Anterior cingulate cortex (tissue), 58 donors: ENCODE results near the gene RASGRP3.

Experiments
- DNase-seq, 58 donors: peaks; one replicate each; lab custom pipeline; 2025; lab: John Stamatoyannopoulos, UW

The RASGRP3 gene

DNA sequence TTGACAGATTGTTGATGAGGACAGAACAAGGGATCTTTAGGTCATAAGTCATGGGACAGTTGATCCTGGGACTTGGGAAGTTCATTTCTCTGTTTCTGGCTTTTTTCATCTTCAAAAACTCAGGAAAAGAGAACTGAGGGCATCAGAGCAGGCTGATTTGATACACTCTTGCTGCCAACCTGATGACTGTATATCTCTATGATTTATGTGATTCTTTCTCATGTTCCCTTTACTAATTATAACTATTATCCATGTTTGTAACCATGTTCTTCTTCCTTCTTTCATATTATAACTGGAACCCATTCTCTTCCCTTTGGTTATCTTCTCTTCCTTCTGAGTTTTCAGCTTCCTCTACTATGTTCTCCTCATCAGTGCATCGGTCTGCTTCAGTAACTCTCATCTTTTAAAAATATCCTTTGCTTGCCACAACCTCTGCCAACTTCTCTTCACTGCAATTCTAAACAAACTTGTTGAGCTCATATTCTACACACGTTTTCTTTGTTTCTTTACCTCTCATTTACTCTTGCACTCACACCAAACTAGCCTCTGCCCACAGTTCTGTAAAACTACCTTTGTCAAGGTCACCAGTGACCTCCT lies 13.5 kb downstream of the RASGRP3 start:
- DNase-seq, result no peak

DNA sequence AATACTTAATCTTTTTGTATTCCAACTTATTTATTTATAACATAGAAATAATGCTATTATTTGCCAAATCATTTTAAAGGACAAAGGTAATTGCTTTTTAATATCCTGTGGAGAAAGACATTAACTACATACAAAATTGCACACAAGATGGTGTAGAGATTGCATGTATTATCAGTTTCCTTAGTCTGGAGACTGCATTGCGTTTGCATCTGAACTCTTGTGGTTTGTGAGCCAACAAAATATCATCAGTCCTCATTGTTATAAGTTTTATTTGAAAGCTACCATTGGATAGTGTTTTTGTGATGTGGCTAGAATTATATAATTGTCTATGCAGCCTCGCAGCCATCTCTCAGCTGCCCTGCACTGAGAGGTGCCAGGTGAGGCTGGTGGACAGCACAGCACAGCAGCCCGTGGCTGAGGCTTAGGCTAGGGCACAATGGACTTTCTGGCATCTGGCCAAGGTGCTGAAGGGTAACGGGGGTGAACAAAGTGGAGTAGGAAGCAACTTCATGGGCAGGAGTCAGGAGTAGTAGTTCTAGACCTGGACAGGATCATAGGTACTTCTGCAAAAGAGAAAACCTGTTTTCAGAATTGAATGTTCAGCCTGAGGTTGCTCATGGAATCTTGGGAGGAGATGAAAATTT lies 15.1 kb downstream of the RASGRP3 start:
- no peak for DNase-seq

DNA sequence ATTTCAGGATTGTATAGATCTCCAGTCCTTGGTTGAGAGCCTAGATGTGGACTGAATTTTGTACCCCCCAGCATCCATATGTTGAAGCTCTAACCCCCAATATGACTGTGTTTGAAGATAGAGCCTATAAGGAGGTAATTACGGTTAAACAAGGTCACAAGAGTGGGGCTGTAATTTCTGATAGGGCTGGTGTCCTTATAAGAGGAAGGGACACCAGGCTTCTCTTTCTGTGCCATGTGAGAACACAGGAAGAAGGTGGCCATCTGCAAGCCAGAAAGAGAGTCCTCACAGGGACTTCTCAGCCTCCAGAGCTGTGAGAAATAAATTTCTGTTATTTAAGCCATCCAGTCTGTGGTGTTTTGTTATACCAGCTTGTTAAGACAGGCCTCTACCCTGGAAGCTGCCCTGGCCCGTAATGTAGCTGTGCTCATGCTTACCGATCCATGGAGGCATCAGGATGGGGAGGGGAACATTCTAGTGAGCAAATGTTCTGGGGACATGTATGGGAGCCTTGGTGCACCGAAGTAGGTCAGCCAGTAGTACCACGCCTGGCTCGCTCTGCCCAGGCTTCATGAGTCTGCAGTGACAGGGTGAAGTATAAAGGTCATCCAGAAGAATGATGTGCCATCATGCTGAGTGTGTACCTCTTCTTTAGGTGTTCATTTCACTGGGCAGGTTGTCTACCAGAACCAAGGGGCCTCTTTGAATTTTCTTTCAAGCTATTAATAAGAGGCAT lies 16.1 kb downstream of the RASGRP3 start:
- no peak for DNase-seq

DNA sequence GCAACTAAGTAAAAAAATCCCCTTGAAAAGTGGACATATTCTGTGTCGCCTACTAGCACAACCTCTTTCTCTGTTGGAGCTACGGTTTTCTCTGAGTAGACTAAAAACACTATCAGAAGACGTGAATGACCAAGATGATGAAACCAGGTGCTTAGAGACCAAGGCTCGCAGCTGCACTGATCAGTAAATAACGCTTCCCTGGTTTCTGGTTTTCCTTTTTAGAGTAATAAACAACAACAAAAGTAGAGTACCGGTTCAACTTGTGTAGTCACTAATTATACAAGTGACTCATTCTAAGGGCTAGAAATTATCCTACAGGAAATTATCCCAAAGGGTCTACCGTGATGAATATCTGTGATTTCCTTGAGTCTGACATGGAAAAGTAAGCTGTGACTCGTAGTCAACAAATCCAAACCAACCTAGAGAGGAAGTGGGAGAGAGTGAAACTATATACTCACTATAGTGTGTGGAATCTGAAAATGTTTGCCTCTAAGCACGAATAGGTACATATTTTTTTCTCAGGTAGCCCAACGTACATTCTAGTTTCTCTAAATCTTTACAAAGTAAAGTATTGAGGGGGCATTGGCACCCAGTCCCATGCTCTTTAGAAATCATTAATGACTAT lies 17.8 kb downstream of the RASGRP3 start:
- DNase-seq, result no peak

DNA sequence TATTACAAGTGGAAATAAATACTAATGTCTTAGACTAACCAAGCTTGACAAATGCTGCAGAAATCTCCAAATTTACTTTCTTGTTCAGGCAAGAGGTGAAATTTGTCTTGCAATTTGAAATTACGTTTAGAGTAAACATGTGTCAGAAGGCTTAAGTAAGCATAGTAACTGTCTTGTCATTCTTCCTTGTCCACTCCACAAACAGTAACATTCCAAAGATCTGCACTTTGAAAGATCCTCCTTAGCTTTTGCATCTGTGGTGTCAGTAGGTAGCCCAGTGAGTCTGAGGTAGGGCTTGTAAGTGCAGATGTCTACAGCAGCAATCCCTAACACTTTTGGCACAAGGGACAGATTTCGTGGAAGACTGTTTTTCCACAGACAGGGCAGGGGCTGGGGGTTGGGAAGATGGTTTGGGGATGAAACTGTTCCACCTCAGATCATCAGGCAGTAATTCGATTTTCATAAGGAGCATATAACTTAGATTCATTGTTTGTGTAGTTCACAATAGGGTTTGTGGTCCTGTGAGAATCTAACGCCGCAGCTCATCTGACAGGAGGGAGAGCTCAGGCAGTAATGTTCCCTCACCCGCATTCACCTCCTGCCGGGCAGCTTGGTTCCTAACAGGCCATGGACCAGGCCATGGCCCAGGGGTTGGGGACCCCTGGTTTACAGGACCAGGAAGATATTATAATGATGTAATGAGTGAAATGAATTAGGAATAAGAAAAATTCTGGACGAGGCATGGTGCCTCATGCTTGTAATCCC lies 18.6 kb downstream of the RASGRP3 start:
- DNase-seq, result no peak

DNA sequence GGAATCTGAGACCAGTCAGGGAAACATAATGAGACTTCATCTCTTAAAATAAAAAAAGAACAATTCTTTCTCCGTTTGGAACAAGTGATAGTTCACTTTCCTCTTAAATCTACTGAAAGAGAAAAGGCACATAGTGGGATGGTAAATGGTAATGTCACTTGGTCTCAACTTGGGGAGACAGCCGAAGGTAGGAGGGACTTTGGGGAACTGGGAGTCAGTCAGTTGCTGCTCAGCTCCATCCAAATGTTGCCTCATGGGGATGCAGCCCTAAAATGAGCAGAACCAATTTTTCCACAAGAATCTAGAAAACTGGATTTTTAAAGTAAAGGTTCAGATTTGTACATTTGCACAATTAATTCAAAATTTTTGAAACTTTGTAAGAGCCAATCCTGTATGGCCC lies 19.2 kb downstream of the RASGRP3 start:
- no peak for DNase-seq

DNA sequence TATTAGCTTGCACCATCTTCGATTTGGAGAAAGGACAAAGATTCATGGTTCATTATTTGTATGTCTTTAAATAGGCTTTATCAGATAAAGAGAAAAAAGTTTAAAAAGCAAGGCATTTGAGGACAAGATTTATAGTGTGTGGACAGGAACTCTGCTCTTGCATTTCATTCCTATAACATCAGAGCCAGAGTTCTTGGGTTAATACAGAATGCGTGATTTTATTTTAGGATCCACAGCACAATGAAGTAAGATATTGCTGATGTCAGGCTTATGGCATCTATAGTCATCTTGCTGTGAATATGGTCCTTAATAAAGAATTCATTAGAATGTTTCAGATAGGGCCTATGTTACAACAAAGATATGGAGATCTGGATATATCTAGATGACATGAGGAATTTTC lies 19.7 kb downstream of the RASGRP3 start:
- DNase-seq, result no peak

DNA sequence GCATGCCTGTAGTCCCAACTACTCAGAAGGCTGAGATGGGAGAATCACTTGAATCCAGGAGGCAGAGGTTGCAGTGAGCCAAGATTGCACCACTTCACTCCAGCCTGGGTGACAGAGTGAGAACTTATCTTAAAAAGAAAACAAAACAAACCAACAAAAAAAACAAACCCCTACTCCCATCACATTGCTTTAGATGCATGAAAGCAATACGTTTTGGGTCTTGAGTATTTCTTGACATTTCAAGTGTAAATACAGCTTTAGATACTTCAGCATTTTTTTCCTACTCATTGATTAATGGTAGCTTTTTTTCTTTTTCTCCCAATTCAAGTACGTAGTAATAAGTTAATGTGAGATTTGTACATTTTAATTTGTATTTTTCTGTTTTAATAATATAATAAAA lies 20.3 kb downstream of the RASGRP3 start:
- no peak for DNase-seq

DNA sequence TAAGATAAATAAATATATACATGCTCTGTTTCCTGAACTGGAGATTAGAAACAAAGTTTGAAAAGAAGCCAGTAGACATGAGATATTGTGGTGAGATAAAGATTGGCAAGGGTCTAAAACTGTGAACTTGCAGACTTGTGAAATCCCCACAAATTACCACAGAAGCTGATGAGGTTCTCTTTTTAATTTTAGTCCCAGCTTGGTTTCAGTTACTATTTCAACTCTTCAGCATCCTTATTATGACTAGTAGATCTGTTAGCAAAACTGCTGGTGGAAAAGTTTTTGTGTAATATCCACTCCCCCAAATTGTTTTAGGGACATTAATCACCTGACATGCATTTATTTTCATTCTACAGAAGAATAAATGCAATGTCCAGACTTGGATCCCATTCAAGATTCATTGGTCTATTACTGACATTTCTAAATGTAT lies 20.8 kb downstream of the RASGRP3 start:
- DNase-seq, result no peak

DNA sequence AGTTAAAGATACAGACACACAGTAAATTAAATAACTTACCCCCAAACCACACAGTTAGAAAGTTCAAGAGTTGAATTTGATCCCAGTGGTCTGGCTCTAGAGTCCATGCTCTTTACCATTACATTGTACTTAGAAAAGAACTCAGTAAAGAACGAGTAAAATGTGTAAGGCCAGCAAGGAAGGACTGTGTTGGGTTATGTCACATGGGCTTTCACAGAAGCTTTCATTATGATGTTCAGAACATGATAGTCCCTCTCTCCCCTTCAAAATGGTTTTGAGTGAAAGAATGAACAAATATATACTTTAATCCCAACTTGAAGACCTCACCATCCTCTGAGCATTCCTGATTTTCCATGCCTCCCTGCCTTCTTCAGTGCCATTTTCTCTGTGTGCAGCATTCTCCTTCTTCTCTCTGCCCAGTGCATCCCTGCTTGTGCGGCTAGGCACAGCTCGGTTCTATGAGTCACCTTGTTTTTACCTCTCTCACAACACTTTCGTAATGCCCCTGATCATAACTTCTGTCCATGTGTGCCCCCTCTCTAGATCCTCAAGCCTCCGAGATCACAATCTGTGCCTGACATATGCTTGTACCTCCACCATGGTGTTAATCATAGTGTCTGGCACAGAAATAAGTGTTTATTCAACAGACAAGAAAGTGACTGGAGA lies 22.0 kb downstream of the RASGRP3 start:
- peak in 1 of 58 donors; percentile 10 for DNase-seq

DNA sequence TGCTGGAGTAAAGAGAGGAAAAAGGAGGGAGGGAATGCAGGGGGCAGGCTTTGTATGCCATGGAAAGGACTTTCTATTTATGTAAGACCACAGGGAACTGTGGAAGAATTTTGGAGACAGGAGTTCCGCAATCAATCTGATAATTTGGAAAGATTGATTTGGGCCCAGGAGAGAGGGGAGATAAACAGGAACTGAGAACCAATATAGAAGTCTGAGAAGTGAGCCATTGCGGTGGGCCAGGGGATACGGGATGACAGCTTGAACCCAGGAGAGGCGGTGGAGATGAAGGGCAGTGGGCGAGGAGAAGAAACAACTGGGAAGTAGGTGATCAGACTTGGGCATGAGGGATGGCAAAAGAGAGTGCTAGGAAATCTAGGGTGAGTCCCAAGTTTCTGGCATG lies 23.7 kb downstream of the RASGRP3 start:
- no peak for DNase-seq

DNA sequence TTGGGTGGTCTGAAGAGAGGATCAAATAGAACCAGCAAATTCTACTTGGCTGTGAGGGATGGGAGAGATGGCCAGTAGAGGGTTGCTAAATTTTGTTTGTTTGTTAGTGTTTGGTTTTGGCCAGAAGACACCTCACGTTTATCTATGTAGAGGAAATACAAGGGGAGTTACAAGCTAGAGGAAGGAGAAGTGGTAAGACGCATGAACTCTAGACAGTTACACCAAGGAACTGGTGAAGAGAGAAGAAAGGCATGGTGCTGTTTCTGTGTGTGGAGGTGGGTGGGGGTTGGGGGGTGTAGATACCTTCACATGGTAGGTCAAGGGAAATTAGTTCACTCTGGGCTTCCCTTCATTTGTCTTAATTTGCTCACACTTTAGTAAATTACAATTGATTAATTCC lies 25.6 kb downstream of the RASGRP3 start:
- no peak for DNase-seq

DNA sequence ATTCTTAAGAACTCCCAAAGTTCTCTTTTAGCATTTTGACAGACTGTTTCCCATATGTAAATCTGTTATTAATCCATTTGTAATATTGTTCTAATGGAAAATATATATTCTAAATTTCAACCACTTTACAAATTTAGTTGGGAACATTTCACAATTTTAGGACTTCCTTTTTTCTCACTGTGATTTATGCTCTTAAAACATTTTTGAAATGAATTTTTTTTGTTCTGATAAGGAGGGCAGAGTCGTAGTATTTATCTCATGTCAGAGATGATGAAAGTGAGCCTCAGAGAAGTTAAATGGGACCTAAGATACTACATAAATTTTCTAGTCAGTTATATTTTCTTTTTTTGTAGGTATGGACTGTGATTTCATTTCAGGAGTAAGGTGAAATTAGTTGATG lies 26.6 kb downstream of the RASGRP3 start:
- DNase-seq, result no peak

DNA sequence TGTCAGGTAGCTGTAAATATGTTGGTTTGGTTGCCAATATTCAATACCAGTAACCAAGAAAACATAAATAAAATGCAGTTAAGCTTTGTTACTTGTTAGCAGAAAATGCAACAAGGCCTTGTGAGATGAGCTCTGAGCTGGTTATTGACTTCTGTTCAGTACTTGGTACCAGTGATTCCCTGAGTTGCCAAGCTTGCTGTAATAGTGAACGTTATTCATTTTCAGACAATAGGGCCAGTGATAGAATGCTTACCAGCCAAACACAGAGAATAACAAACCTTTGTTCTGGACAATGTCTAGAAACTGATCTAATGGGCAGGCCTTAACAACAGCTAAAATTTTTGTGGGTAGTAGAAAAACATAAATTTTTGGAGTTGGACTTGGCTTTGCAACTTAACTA lies 29.5 kb downstream of the RASGRP3 start:
- peak in 19 of 58 donors; percentile 4 to 88 (median 50) for DNase-seq

DNA sequence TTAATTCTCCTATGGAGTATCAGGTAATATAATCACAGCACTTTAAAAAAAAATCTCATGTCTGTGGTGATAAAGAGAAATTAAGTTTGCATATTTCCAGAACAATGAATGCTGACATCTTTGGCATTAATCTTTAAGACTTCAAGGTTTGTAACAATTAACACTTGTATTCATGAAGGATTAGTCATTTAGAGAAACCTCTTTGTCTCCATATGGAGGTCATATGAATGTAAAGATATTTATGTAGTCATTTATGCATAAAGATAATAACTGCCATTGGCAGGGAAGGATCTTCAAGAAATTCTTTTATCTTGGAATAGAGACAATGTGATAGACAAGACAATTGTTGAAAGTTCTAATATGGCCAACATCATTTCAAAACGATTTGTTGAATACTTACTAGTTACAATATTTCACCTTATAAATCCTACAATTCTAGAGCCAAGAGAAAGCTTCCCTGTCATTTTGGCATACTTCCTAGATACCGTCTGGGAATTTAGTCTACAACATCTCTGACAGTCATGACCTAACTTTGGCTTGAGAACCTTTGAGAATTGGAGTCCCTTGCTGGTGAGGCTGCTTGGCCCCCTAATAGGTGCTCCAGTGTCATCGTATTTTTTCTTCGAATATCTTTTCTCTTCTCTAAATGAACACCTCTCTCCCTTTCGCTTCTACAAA lies 33.6 kb downstream of the RASGRP3 start:
- no peak for DNase-seq

DNA sequence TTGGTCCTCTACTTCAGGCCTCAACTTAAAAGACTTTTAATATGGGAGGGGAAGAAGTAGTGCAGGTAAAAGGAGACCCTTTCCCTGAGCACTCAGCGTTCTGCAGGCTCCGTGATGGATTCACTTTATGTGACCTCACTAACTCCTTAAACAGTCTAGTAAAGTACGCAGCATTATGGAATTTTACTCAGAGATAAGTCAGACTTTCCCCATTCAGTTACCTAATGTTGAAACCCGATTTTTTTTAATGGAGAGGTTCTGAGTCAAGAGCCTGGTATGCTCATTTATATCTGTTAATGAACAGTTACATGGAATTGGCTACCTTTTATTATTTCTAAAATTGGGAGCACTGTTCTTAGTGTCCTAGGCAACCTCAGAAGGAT lies 34.1 kb downstream of the RASGRP3 start:
- DNase-seq, result no peak

DNA sequence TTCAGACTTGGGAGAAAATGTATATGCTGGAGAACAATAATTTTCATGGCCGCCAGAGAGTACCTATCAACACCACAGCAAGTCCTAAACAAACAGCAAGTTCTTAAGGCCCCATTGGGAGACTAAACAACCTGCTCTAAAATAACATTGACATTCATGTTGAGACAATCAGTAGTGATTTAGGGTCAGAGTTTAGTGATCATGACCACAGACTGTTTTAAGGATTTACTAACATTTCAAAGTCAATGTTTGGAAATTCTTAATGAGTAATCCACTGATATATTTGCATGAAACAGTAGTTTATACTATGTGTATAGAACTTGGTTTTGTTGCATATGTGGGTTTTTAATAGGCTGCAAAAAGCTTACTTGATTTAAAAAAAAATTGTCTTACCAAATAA lies 34.7 kb downstream of the RASGRP3 start:
- DNase-seq, result no peak

DNA sequence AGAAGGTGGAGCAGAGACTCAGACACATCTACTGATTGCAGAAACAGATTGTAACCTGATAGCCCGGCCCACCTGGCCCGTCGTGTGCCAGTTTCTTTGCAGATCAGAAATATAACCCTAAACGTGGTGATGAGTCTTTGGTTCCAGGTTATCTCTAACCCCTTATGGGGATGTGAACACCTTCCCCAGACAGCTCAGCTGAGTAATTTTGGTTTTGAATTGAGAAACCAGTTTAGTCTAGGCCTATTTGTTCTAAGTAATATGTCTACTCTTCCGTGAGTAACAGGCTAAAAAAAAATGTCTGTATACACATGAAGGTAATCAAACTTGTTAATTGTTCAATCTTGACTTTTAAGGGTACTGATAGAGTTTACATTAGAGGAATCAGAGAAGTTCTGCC lies 35.7 kb downstream of the RASGRP3 start:
- DNase-seq, result no peak

DNA sequence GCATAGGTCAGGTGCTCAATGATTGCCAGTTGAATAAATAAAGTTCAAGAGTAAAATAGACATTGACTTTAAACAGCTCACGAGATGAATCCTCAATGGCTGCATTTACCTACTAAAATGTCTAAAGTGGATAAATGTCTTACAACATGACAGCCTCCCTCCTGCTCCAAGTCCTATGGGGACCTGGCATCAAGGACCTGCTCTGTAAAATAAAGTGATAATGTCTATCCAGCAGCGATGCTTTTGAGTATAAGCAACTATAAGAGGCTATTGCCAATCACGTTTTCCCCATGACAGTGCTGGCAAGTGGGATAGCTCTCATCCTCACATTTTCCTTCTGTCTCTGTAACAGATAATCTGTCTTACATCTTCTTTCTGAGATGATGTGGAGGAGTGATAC lies 37.0 kb downstream of the RASGRP3 start:
- no peak for DNase-seq
